Mesothelial cell of epicardium (in vitro differentiated cells): ENCODE data around the gene P2RY6. TPM values are rescaled to one million over a fixed set of nuclear protein-coding genes. Genes with fewer than 3 reads are reported as not detected.

Source experiments
- DNase-seq, 2 experiments: peaks; one replicate each; pipeline ENCODE4 v3.0.0; 2021; ENCODE audit warnings: low spot score in 2 of 2; ENCODE audit not compliant: unreplicated experiment in 2 of 2
- H3K27ac Mint-ChIP-seq: 2 replicates; pipeline ENCODE4 v1.8.0; 2021; ENCODE audit warnings: mixed read lengths
- H3K27me3 Mint-ChIP-seq: 2 replicates; pipeline ENCODE4 v1.8.0; 2021; ENCODE audit warnings: low read depth, mixed read lengths
- H3K36me3 Mint-ChIP-seq: 2 replicates; pipeline ENCODE4 v1.8.0; 2021; ENCODE audit warnings: mixed read lengths
- H3K4me1 Mint-ChIP-seq: 2 replicates; pipeline ENCODE4 v1.8.0; 2021; ENCODE audit warnings: mixed read lengths
- H3K4me3 Mint-ChIP-seq: 2 replicates; pipeline ENCODE4 v1.8.0; 2021; ENCODE audit warnings: mild to moderate bottlenecking, moderate library complexity, mixed read lengths
- H3K9me3 Mint-ChIP-seq: 2 replicates; pipeline ENCODE4 v1.8.0; 2021; ENCODE audit warnings: mixed read lengths
- total RNA-seq: library from RNA; stranded (reverse); gene quantifications from 3 replicates; pipeline ENCODE4 v1.2.1, GENCODE V29; 2021
- TF ChIP-seq, protein P1 (sequence below): fragments of 200-600 bp; sonication (generic); IDR thresholded peaks from one replicate; pipeline ENCODE4 v1.5.0; 2021; ENCODE audit warnings: antibody characterized with exemption; ENCODE audit not compliant: unreplicated experiment

The P2RY6 gene
- total RNA-seq, 1 donor from 2014 or later, result 0.45 TPM

DNA sequence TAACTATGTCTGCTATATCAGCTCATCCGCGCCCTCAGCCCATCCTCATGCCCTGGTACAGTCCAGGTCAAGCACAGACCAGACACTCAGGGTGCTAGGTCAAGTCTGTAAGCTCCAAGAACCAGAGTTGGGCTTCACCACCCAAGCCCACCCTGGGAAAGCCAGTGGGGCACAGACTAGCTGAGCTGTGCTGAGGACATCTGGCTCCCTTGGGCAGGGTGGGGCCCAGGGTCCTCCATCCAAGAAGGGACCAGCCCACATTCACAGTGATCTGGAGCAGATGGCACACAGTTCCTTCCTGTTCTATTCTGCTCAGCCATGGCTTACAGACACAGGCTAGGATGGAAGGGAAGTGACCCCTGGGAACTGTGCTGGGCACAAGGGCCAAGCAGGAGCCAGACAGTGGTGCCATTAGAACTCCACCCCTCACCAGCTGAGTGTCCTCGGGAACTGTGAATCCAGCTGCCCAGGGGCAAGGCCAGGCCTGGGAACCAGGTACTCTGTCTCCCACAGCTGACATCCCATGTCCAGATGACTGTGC is 9.1 kb downstream of the P2RY6 start:
- Mint-ChIP-seq H3K27ac (no peak overlapping the region), H3K36me3 (no peaks in the 10 kb centered on the region), H3K4me1 (peaks cover 4% of the 10 kb centered on the region), H3K27me3 (no peaks in the 10 kb centered on the region), H3K4me3 (no peak overlapping the region), H3K9me3 (no peaks in the 10 kb centered on the region)
- no peak for DNase-seq
- TF ChIP-seq, protein P1, sequence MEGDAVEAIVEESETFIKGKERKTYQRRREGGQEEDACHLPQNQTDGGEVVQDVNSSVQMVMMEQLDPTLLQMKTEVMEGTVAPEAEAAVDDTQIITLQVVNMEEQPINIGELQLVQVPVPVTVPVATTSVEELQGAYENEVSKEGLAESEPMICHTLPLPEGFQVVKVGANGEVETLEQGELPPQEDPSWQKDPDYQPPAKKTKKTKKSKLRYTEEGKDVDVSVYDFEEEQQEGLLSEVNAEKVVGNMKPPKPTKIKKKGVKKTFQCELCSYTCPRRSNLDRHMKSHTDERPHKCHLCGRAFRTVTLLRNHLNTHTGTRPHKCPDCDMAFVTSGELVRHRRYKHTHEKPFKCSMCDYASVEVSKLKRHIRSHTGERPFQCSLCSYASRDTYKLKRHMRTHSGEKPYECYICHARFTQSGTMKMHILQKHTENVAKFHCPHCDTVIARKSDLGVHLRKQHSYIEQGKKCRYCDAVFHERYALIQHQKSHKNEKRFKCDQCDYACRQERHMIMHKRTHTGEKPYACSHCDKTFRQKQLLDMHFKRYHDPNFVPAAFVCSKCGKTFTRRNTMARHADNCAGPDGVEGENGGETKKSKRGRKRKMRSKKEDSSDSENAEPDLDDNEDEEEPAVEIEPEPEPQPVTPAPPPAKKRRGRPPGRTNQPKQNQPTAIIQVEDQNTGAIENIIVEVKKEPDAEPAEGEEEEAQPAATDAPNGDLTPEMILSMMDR, result no peak

DNA sequence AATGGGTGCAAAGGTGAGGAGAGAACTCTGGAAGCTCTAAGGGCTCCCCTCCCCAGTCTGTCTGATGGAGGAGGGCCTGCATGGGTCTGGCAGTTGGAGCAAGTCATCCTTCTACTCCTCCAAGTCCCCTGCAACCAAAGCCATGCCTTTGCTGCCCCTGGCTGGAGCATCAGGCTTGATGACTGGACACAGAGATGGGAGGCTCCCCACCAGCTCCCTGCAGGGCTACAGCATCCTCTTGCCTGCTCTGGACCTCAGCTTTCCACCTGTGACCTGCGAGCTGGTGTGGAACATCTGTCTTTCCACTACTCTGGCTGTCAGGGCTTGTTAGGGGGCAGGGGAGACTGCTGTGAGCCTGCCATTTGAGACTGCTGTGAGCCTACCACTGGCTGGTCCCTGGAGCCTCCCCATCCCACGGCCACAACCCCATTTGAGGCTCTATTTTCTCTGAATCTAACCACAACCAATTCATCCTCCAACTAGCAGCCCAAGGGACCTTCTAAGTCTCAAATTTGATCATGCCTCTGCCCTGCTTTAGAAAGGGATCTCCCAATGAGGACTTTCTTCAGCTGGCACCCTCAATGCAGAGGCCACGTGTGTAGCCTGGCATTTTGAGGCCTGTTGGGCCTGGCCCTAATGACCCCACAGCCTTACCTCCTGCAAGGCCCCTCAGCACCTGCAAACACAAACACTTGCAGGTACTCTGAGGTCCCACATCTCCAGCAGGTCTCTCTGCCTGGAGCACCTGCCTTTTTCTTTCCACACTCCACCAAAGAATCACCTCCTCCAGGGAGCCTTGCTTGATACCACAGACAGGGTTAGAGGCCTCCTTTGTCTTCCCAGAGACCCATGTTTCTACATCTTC is 9.9 kb downstream of the P2RY6 start:
- TF ChIP-seq, protein P1, result no peak
- Mint-ChIP-seq H3K27ac (no peak overlapping the region), H3K27me3 (no peaks in the 10 kb centered on the region), H3K9me3 (no peaks in the 10 kb centered on the region), H3K36me3 (no peaks in the 10 kb centered on the region), H3K4me1 (peaks cover 5% of the 10 kb centered on the region), H3K4me3 (no peak overlapping the region)
- no peak for DNase-seq

DNA sequence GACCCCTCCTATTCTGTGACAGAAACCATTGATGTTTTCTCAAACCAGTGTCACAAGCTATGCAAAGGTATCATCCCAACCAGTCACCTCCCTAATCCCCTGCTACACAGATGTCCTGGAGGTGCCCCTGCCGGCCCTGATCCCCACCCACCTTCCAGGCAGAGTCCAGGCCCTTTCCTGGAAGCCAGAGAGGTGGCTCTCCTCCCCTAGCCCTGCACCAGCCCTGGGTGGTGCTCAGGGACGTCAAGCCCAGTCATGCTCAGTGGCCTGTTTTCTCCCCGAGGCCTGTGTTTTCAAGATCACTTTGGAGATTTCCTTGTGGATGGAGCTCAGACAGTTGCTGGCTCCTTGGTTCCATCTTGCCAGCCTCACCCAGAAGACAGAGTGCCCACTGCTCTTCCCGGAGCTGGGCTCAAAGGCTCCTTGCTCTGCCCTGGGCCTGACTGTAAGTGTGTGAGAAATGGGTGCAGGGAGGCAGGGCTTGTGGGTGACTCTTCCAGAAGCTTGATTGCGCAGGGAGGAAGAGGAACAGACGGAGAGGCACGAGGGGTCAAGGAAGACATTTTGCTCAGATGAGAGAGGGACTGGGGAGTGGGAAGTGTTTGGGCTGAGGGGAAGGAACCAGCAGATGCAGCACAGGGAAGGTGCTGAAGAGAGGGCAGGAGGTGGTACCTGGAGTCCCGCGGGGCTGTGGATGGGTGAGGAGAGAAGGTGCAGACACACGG is 11.3 kb downstream of the P2RY6 start:
- no peak overlapping the region for H3K4me3 Mint-ChIP-seq
- no peak for DNase-seq
- H3K27me3 Mint-ChIP-seq, result no peaks in the 10 kb centered on the region
- H3K4me1 Mint-ChIP-seq, result peaks cover 16% of the 10 kb centered on the region
- H3K9me3 Mint-ChIP-seq, result no peaks in the 10 kb centered on the region
- H3K36me3 Mint-ChIP-seq, result no peaks in the 10 kb centered on the region
- TF ChIP-seq, protein P1, result no peak
- H3K27ac Mint-ChIP-seq, result no peak overlapping the region

DNA sequence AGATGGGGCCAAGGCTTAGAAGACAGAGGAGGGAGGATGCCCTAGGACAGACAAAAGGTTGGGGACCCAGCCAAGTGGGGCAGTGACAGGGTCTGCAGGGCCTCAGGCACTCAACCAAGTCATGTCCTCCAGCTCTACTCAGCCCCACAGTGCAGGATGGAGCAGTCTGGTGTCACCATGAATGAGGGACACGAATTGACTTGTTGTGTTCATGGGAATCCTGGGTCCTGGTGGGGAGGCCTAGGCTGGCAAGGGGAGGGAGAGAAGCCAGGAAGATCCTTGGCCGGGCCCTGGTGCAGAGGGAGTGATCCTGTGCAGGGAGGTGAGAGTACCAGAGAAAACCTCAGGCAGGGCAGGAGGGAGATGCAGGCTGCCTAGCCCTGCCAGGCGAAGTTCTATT is 12.0 kb downstream of the P2RY6 start:
- Mint-ChIP-seq H3K27ac (no peak overlapping the region), H3K9me3 (no peaks in the 10 kb centered on the region), H3K36me3 (no peaks in the 10 kb centered on the region), H3K4me3 (no peak overlapping the region), H3K4me1 (peaks cover 20% of the 10 kb centered on the region), H3K27me3 (no peaks in the 10 kb centered on the region)
- DNase-seq, result no peak
- TF ChIP-seq, protein P1, result no peak

DNA sequence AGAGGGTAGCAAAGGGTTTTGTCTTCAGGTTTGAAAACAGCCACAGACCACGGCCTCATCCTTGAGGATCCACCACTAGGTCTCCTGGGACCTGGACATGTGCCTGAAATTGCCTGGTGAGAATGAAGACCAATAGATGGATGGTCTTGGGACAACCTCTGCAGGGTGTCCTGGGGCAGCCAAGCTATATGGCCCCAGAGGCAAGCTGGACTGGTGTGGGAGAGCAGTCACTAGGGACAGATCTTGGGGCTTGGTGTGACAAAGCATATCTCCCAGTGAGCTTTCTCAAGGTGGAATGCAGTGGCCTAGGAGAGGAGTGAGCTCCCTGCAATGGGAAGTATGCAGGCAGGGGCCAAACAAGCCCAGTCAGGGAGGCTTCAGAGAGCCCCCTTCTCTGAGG is 13.6 kb downstream of the P2RY6 start:
- no peaks in the 10 kb centered on the region for H3K9me3 Mint-ChIP-seq
- TF ChIP-seq, protein P1, result no peak
- peaks cover 25% of the 10 kb centered on the region for H3K4me1 Mint-ChIP-seq
- no peak for DNase-seq
- H3K4me3 Mint-ChIP-seq, result no peak overlapping the region
- H3K36me3 Mint-ChIP-seq, result no peaks in the 10 kb centered on the region
- H3K27ac Mint-ChIP-seq, result no peak overlapping the region
- H3K27me3 Mint-ChIP-seq, result no peaks in the 10 kb centered on the region
